CD4-positive, alpha-beta T cell (primary cell): Measurements from ENCODE around the gene TMEM45A. TPM values are rescaled to one million over a fixed set of nuclear protein-coding genes. Genes with fewer than 3 reads are reported as not detected.

ENCODE experiments used
- ATAC-seq: fragments of 200-7000 bp; cut with Tn5 transposase; one replicate; pipeline ENCODE4 v1.10.0; 2022; ENCODE audit warnings: mild to moderate bottlenecking; ENCODE audit not compliant: poor library complexity
- CTCF ChIA-PET: fragments of 350-600 bp; sonication (Branson Sonifier 250); formaldehyde crosslinking; loops from one replicate; lab custom pipeline; 2021; ENCODE audit warnings: antibody characterized with exemption, inconsistent platforms; lab: Charles Lee
- POLR2A ChIA-PET: fragments of 350-600 bp; sonication (Branson Sonifier 250); formaldehyde crosslinking; loops from one replicate; lab custom pipeline; 2021; ENCODE audit warnings: antibody characterized with exemption, inconsistent platforms; lab: Charles Lee
- DNase-seq, 14 experiments: peaks; one replicate each; pipeline ENCODE4 v3.0.0-alpha.2; 2013 to 2020; ENCODE audit warnings: mixed read lengths in 2 of 14
- H3K27ac ChIP-seq, 2 donors: one replicate each; pipeline versions ENCODE4 v1.5.1 to v1.7.0; 2013; ENCODE audit warnings: low read length in 2 of 2, low read depth in 1 of 2, mild to moderate bottlenecking in 1 of 2
- H3K27me3 ChIP-seq, 2 experiments: 1 replicate in 1 of 2; 2 replicates in 1 of 2; pipeline versions ENCODE4 v1.6.1 to v1.7.0; 2013; ENCODE audit warnings: low read length in 2 of 2, control low read depth in 1 of 2, mild to moderate bottlenecking in 1 of 2, moderate library complexity in 1 of 2; ENCODE audit not compliant: insufficient read depth in 2 of 2, control insufficient read depth in 1 of 2
- H3K36me3 ChIP-seq: one replicate; pipeline ENCODE4 v1.6.1; 2013; ENCODE audit warnings: low read length, control low read depth; ENCODE audit not compliant: insufficient read depth
- H3K4me1 ChIP-seq: one replicate; pipeline ENCODE4 v1.6.1; 2013; ENCODE audit warnings: low read length, control low read depth; ENCODE audit not compliant: insufficient read depth
- H3K4me3 ChIP-seq: one replicate; pipeline ENCODE4 v1.5.1; 2013; ENCODE audit warnings: mild to moderate bottlenecking, low read length, moderate library complexity
- H3K9me3 ChIP-seq, 2 experiments: 1 replicate in 1 of 2; 2 replicates in 1 of 2; pipeline versions ENCODE4 v1.6.1 to v1.7.0; 2013; ENCODE audit warnings: low read length in 2 of 2, mild to moderate bottlenecking in 2 of 2, control low read depth in 1 of 2, moderate library complexity in 1 of 2; ENCODE audit not compliant: control insufficient read depth in 1 of 2, insufficient read depth in 1 of 2
- H3K27ac Mint-ChIP-seq: one replicate; pipeline ENCODE4 v1.8.0; 2020; ENCODE audit warnings: mixed read lengths
- H3K27me3 Mint-ChIP-seq: one replicate; pipeline ENCODE4 v1.8.0; 2021; ENCODE audit warnings: mixed read lengths
- H3K36me3 Mint-ChIP-seq: one replicate; pipeline ENCODE4 v1.8.0; 2021; ENCODE audit warnings: low read depth, mixed read lengths
- H3K4me1 Mint-ChIP-seq: one replicate; pipeline ENCODE4 v1.8.0; 2021; ENCODE audit warnings: low read depth, mixed read lengths
- H3K4me3 Mint-ChIP-seq: one replicate; pipeline ENCODE4 v1.8.0; 2020; ENCODE audit warnings: mild to moderate bottlenecking, mixed read lengths
- H3K9me3 Mint-ChIP-seq: one replicate; pipeline ENCODE4 v1.8.0; 2020; ENCODE audit warnings: mixed read lengths
- intact Hi-C, 2 experiments: fragments of 100-400 bp; cut with DNase I in 1 of 2; cut with micrococcal nuclease in 1 of 2; formaldehyde crosslinking; loops; one replicate each; pipeline versions ENCODE4 v1.15.1 to v1.9.0; 2023 to 2025; cut with DNase I, micrococcal nuclease
- total RNA-seq, 174 experiments: library from RNA in 2 of 174; stranded (reverse) in 2 of 174; gene quantifications; one replicate each; pipeline ENCODE4 v1.2.3 and lab custom pipeline; 2021 to 2026
- TF ChIP-seq, protein P1 (sequence below): fragments of 200-600 bp; IDR thresholded peaks from one replicate; pipeline ENCODE4 v1.8.0; 2022; ENCODE audit warnings: antibody characterized with exemption, mild to moderate bottlenecking

Gene TMEM45A
- total RNA-seq, 2 experiments from 2014 or later = 0.08 TPM; not detected in 1

GRCh38 chr3:100563228-100563627, 70.8 kb downstream of the TMEM45A start:
- H3K9me3 Mint-ChIP-seq = no peaks in the 10 kb centered on the region
- Histone ChIP-seq H3K27me3 (no peaks in the 10 kb centered on the region), H3K4me3 (no peak overlapping the region), H3K9me3 (no peaks in the 10 kb centered on the region), H3K27ac (no peak overlapping the region), H3K36me3 (no peaks in the 10 kb centered on the region), H3K4me1 (no peaks in the 10 kb centered on the region)
- ChIA-PET CTCF (no interaction called here), POLR2A (no interaction called here)
- no peaks in the 10 kb centered on the region for H3K27me3 Mint-ChIP-seq
- no peak overlapping the region for H3K27ac Mint-ChIP-seq
- ATAC-seq = no peak
- no peak overlapping the region for H3K4me3 Mint-ChIP-seq
- H3K36me3 Mint-ChIP-seq = no peaks in the 10 kb centered on the region
- TF ChIP-seq, protein P1, sequence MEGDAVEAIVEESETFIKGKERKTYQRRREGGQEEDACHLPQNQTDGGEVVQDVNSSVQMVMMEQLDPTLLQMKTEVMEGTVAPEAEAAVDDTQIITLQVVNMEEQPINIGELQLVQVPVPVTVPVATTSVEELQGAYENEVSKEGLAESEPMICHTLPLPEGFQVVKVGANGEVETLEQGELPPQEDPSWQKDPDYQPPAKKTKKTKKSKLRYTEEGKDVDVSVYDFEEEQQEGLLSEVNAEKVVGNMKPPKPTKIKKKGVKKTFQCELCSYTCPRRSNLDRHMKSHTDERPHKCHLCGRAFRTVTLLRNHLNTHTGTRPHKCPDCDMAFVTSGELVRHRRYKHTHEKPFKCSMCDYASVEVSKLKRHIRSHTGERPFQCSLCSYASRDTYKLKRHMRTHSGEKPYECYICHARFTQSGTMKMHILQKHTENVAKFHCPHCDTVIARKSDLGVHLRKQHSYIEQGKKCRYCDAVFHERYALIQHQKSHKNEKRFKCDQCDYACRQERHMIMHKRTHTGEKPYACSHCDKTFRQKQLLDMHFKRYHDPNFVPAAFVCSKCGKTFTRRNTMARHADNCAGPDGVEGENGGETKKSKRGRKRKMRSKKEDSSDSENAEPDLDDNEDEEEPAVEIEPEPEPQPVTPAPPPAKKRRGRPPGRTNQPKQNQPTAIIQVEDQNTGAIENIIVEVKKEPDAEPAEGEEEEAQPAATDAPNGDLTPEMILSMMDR = no peak
- intact Hi-C loops = no loop called here
- H3K4me1 Mint-ChIP-seq = no peaks in the 10 kb centered on the region
- no peak for DNase-seq

GRCh38 chr3:100563652-100564211, 71.3 kb downstream of the TMEM45A start:
- ATAC-seq = no peak
- Histone ChIP-seq H3K4me3 (no peak overlapping the region), H3K9me3 (no peaks in the 10 kb centered on the region), H3K27me3 (no peaks in the 10 kb centered on the region), H3K4me1 (no peaks in the 10 kb centered on the region), H3K36me3 (no peaks in the 10 kb centered on the region), H3K27ac (no peak overlapping the region)
- no peaks in the 10 kb centered on the region for H3K4me1 Mint-ChIP-seq
- no peak overlapping the region for H3K4me3 Mint-ChIP-seq
- ChIA-PET POLR2A (no interaction called here), CTCF (no interaction called here)
- intact Hi-C loops = no loop called here
- no peak overlapping the region for H3K27ac Mint-ChIP-seq
- no peaks in the 10 kb centered on the region for H3K36me3 Mint-ChIP-seq
- H3K27me3 Mint-ChIP-seq = no peaks in the 10 kb centered on the region
- H3K9me3 Mint-ChIP-seq = no peaks in the 10 kb centered on the region
- DNase-seq = no peak
- TF ChIP-seq, protein P1 = no peak

DNA sequence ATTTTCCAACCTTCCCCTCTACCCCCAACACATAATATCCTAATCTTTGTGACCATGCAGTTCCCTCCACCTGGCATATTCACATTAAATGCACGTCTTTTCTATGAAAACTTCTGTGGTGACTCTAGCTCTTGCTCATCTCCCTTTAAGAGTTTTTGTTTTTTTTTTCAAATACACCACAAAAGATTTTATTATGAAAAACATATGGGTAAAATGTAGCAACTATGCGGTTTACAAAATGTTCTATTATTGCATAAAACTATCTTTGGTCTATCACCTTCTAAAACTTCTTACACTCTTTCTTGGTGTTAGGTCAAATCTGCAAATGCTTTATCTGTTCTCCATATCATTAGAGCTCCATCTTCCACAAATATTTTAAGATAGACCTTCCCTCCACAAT, 78.4 kb downstream of the TMEM45A start:
- no peaks in the 10 kb centered on the region for H3K36me3 Mint-ChIP-seq
- ATAC-seq = no peak

More for the DNA sequence above, 78.4 kb downstream of the TMEM45A start:
- peaks cover 7% of the 10 kb centered on the region for H3K27me3 Mint-ChIP-seq
- intact Hi-C loops = no loop called here
- no peak for DNase-seq
- H3K27ac Mint-ChIP-seq = no peak overlapping the region
- no peaks in the 10 kb centered on the region for H3K36me3 ChIP-seq
- CTCF ChIA-PET = no interaction called here
- TF ChIP-seq, protein P1 = no peak
- H3K9me3 Mint-ChIP-seq = no peaks in the 10 kb centered on the region
- H3K27ac ChIP-seq = no peak overlapping the region
- POLR2A ChIA-PET = no interaction called here
- H3K4me3 Mint-ChIP-seq = no peak overlapping the region
- H3K4me3 ChIP-seq = no peak overlapping the region
- no peaks in the 10 kb centered on the region for H3K27me3 ChIP-seq
- no peaks in the 10 kb centered on the region for H3K9me3 ChIP-seq
- no peaks in the 10 kb centered on the region for H3K4me1 Mint-ChIP-seq
- H3K4me1 ChIP-seq = no peaks in the 10 kb centered on the region
